Rectal smooth muscle tissue (tissue), 1 donor: Measurements from ENCODE around the gene LZTR1.

Experiments used
- H3K27ac ChIP-seq: one replicate; pipeline ENCODE4 v1.7.0; 2013; ENCODE audit warnings: low read depth, low read length, inconsistent platforms
- H3K27me3 ChIP-seq: one replicate; pipeline ENCODE4 v1.7.0; 2013; ENCODE audit warnings: low read length; ENCODE audit not compliant: control insufficient read depth, insufficient read depth
- H3K36me3 ChIP-seq: one replicate; pipeline ENCODE4 v1.7.0; 2013; ENCODE audit warnings: low read length; ENCODE audit not compliant: control insufficient read depth, insufficient read depth
- H3K4me1 ChIP-seq: one replicate; pipeline ENCODE4 v1.7.0; 2013; ENCODE audit warnings: low read length; ENCODE audit not compliant: control insufficient read depth, insufficient read depth
- H3K4me3 ChIP-seq: one replicate; pipeline ENCODE4 v1.7.0; 2013; ENCODE audit warnings: low read length
- H3K9ac ChIP-seq: one replicate; pipeline ENCODE4 v1.7.0; 2013; ENCODE audit warnings: low read length

LZTR1 gene

GRCh38 chr22:20973634-20974286 is 8.3 kb upstream of the LZTR1 start:
- Histone ChIP-seq H3K4me1 (no peaks in the 10 kb centered on the region), H3K4me3 (no peak overlapping the region), H3K36me3 (peaks cover 5% of the 10 kb centered on the region), H3K27me3 (no peaks in the 10 kb centered on the region), H3K27ac (no peak overlapping the region), H3K9ac (no peak overlapping the region)

- Histone ChIP-seq H3K36me3 (peaks cover 5% of the 10 kb centered on the region), H3K9ac (no peak overlapping the region), H3K4me3 (no peak overlapping the region), H3K27ac (no peak overlapping the region), H3K27me3 (no peaks in the 10 kb centered on the region), H3K4me1 (no peaks in the 10 kb centered on the region)
Measured at GRCh38 chr22:20974336-20974955, 7.7 kb upstream of the LZTR1 start.

- Histone ChIP-seq H3K36me3 (peaks cover 5% of the 10 kb centered on the region), H3K4me1 (peaks cover 3% of the 10 kb centered on the region), H3K9ac (no peak overlapping the region), H3K4me3 (no peak overlapping the region), H3K27ac (no peak overlapping the region), H3K27me3 (no peaks in the 10 kb centered on the region)
Measured at GRCh38 chr22:20975541-20976290, 6.4 kb upstream of the LZTR1 start.

GRCh38 chr22:20976291-20976877 is 5.7 kb upstream of the LZTR1 start:
- Histone ChIP-seq H3K27ac (no peak overlapping the region), H3K4me3 (no peak overlapping the region), H3K27me3 (no peaks in the 10 kb centered on the region), H3K9ac (no peak overlapping the region), H3K4me1 (peaks cover 9% of the 10 kb centered on the region), H3K36me3 (peaks cover 5% of the 10 kb centered on the region)

GRCh38 chr22:20977019-20977418 is 5.1 kb upstream of the LZTR1 start:
- no peaks in the 10 kb centered on the region for H3K27me3 ChIP-seq
- peaks cover 5% of the 10 kb centered on the region for H3K36me3 ChIP-seq
- H3K9ac ChIP-seq, result no peak overlapping the region
- no peak overlapping the region for H3K27ac ChIP-seq
- no peak overlapping the region for H3K4me3 ChIP-seq
- H3K4me1 ChIP-seq, result peaks cover 13% of the 10 kb centered on the region

- Histone ChIP-seq H3K9ac (no peak overlapping the region), H3K27ac (no peak overlapping the region), H3K27me3 (no peaks in the 10 kb centered on the region), H3K4me1 (peaks cover 13% of the 10 kb centered on the region), H3K36me3 (peaks cover 5% of the 10 kb centered on the region), H3K4me3 (no peak overlapping the region)
Measured at GRCh38 chr22:20977516-20978170, 4.5 kb upstream of the LZTR1 start.

GRCh38 chr22:20978419-20978818 is 3.7 kb upstream of the LZTR1 start:
- H3K27me3 ChIP-seq, result no peaks in the 10 kb centered on the region
- H3K4me3 ChIP-seq, result no peak overlapping the region
- H3K9ac ChIP-seq, result no peak overlapping the region
- H3K27ac ChIP-seq, result no peak overlapping the region
- H3K36me3 ChIP-seq, result peaks cover 5% of the 10 kb centered on the region
- peaks cover 19% of the 10 kb centered on the region for H3K4me1 ChIP-seq

- peaks cover 19% of the 10 kb centered on the region for H3K4me1 ChIP-seq
- peak overlapping the region; percentile 48 for H3K4me3 ChIP-seq
- H3K27me3 ChIP-seq, result no peaks in the 10 kb centered on the region
- H3K9ac ChIP-seq, result no peak overlapping the region
- H3K36me3 ChIP-seq, result peaks cover 5% of the 10 kb centered on the region
- no peak overlapping the region for H3K27ac ChIP-seq
Measured at GRCh38 chr22:20979243-20979809, 2.8 kb upstream of the LZTR1 start.

- no peaks in the 10 kb centered on the region for H3K27me3 ChIP-seq
- no peak overlapping the region for H3K9ac ChIP-seq
- H3K27ac ChIP-seq, result no peak overlapping the region
- peaks cover 5% of the 10 kb centered on the region for H3K36me3 ChIP-seq
- peak overlapping the region; percentile 48 for H3K4me3 ChIP-seq
- peaks cover 19% of the 10 kb centered on the region for H3K4me1 ChIP-seq
Measured at GRCh38 chr22:20979940-20980453, 2.1 kb upstream of the LZTR1 start.

- no peak overlapping the region for H3K4me3 ChIP-seq
Measured at GRCh38 chr22:20980523-20980922, 1.6 kb upstream of the LZTR1 start.

GRCh38 chr22:20980938-20981722 is 967 bp upstream of the LZTR1 start:
- H3K36me3 ChIP-seq, result peaks cover 11% of the 10 kb centered on the region
- H3K4me1 ChIP-seq, result peaks cover 19% of the 10 kb centered on the region
- H3K9ac ChIP-seq, result peak overlapping the region; percentile 39
- peak overlapping the region; percentile 81 for H3K27ac ChIP-seq
- H3K4me3 ChIP-seq, result peak overlapping the region; percentile 90
- H3K27me3 ChIP-seq, result no peaks in the 10 kb centered on the region

More at GRCh38 chr22:20980523-20980922, 1.6 kb upstream of the LZTR1 start:
- Histone ChIP-seq H3K9ac (no peak overlapping the region), H3K27ac (no peak overlapping the region), H3K36me3 (peaks cover 8% of the 10 kb centered on the region), H3K4me1 (peaks cover 19% of the 10 kb centered on the region), H3K27me3 (no peaks in the 10 kb centered on the region)
